HG03066 (cell line): ENCODE results near the gene PGLYRP1.

Experiments used
- ATAC-seq: cut with Tn5 transposase; IDR thresholded peaks from one replicate; pipeline ENCODE4 v1.9.1; 2021; ENCODE audit warnings: low read depth; ENCODE audit not compliant: unreplicated experiment

The PGLYRP1 gene, protein sequence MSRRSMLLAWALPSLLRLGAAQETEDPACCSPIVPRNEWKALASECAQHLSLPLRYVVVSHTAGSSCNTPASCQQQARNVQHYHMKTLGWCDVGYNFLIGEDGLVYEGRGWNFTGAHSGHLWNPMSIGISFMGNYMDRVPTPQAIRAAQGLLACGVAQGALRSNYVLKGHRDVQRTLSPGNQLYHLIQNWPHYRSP

DNA sequence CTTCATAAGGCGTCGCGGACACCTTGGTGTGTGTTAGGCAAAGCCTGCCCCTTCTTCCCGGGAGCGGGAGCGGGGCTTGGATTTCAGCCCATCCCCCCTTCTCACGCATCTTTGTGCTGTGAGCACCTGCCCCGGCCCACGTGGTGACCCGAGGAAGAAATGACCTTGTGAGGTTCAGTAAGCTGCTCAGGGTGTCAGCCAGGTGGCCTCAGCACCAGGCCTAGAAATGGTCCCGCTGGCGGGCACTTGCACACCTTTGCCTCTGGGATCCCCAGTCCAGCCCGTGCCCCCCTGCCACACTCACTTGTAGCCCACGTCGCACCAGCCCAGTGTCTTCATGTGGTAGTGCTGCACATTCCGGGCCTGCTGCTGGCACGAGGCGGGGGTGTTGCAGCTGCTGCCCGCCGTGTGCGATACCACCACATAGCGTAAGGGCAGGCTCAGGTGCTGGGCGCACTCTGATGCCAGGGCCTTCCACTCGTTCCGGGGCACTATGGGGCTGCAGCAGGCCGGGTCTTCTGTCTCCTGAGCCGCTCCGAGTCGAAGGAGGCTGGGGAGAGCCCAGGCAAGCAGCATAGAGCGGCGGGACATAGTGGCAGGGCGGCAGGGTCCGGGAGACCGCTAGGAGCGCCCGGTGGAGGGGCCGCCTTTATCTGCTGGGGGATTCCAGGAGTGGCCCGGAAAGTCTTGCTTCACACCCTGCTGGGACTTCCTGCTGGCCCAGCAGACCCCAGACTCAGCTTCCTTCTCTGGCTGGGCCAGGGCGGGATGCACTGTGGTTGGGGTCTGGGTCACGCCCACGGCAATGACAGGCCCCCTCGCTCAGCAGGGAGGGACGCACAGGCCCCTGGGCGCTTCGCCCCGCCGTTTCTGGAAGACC is at the start of gene PGLYRP1:
TSS of gene PGLYRP1 (minus strand) at position 623 of the 880 bp plus-strand sequence. CDS start at position 591, 32 bp downstream.
- no peak for ATAC-seq

DNA sequence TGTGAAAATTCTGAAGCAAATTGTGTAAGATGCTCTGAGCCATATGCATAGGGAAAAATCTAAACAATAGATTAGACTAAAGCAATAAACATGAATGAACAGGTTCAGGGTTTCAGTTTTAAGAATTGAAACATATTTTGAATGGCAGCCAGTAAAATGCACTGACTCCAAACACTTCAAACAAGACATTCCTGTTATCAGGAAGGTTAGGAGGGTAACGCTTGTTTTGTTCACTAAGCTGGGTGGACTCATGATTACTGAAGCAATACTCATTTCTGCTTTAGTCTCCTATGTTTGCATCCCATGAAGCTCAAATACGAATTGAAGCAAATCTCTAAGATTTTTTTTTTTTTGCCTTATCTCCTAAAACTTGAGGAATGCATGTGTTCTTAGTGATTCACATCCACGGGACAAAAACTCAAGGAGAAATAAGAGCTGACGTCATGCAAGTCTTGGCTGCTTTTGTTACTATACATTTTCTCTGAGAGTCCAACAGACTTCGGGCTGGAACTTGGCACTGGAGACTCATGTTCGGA is 47.0 kb upstream of the PGLYRP1 start:
- no peak for ATAC-seq

DNA sequence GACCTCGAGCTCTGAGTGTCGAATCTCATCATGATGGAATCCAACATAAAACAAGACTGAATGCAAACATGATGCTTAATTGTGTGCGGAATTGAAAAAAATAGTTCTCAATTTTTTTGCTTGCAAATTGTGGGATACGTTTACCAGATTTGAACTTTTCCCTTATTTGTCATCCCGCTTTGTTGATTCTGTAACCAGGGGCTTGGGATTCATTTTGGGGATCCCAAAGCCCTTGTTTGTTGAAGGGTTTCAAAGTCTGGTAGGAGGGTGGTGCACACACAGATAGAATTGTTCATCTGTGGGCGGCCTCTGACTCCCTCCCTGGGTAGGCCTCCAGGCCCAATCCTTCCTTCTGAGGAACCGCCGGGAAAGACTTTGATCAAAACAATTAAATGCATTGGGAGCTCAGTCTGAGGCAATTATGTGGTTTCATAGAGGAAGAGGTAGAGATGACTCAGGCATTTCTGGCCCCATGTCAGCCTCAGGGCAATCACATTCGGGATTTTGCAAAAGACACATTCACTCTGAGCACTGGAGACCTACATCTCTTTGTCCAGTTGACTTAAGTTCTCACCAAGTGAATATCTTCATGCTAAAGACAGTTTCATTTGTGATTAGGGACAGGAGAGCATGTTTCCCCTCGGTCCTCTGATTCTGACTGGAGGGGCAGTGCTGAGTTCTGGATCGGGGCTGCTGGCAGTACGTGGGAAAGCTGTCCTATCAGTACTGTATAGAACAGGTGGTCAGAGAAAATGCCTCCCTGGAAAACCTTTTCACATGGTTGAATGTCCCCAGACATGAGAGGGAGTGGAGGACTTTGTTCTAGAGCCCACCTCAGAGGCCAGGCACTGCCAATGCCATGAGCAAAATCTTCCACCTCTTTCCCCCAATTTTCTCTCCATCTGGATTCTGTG is 45.7 kb upstream of the PGLYRP1 start:
- no peak for ATAC-seq

DNA sequence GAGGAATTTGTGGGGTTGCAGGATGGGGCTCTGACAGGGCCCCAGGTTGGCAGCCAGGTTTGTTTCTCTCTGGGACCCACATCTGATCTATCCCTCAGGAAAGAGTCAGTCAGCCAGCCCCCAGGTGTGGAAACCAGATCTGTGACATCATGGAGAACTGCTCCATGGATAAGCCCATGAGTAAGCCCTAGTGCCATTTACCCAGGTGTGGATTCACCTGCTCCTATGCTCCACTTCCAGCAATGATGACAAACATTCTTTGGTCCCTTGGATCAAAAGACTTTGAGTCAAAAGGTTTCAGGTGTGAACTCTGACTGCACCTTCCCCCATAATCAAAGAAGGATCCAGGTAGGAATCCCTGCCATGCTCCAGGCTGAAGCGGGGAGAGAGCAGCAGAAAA is 44.8 kb upstream of the PGLYRP1 start:
- no peak for ATAC-seq

DNA sequence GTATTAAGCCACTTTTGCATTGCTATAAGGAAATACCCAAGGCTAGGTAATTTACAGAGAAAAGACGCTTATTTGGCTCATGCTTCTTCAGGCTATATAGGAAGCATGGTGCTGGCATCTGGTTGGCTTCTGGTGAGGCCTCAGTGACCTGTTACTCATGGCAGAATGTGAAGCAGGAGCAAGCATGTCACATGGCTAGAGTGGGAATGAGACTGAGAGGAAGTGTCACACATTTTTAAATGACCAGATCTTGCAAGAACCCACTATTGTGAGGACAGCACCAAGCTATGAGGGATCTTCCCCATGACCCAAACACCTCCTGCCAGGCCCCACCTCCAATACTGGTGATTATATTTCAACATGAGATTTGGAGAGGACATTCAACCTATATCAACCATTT is 43.6 kb upstream of the PGLYRP1 start:
- ATAC-seq: no peak

DNA sequence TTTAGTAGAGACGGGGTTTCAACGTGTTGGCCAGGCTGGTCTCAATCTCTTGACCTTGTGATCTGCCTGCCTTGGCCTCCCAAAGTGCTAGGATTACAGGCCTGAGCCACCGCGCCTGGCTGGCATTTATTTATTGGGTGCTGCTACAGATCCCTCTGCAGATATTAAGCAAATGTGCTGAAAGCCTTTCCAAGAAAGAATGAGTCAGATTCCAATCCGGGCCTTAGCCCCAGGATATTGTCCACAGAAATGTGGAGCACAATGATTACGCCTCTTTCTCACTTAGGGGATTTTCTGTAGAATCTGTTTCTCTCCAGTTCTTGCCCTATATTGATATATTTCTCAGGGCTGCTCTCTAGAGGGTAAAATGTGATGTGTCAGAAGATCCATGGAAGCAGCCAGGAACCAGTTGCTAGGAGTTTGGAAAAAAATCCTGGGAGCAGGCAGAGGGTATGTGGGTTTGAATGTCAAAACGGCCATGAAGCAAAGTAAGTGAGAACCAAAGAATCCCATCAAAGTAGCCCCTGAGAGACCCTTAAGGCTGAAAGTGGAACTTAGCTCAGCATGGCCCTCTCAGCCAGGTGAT is 42.7 kb upstream of the PGLYRP1 start:
- no peak for ATAC-seq

DNA sequence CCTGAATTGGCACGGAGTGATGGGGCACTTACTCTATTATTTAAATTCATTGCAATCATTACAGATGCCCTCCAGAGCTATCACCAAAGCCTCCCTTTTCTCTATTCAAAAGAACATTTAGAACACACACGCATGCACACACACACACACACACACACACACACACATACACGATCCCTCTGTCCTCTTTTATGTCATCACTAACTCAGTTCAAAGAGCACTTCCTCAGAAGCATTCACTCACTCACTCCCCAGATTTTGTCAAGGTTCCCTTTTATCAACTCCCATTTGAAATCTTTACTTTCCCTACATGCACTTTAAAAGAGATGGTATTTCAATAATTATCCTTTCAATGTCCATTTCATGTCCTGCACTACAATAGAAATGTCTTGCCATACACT is 40.3 kb upstream of the PGLYRP1 start:
- ATAC-seq: no peak

DNA sequence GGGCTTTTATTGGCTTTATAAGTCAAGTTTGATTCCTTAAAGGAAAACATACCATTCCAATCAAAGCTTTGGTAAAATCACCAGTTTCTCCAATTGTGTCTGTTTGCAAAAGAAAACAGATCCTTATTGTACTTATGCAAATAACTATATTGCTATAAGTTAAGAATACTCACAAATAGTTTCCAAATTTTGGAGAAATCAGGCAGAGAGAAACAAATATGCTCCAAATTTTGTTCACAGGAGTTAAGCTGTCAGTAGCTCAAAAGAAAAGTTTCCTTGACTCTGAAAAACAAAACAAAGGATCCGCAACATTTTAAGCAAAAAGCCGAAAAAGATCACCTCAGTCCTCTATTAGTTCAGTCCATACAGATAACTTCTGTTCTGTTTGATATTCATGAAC is 37.2 kb upstream of the PGLYRP1 start:
- no peak for ATAC-seq

DNA sequence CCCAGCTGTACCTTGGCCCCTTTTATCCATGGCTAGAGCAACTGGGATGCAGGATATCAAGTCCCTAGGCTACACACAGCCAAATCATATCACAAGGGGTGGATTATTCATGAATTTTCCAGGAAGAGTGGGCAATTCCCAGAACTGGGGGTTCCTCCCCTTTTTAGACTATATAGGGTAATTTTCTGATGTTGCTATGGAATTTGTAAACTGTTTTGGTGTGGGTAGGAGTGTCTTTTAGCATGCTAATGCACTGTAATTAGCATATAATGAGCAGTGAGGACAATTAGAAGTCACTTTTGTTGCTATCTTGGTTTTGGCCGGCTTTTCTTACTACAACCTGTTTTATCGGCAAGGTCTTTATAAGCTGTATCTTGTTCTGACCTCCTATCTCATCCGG is 35.9 kb upstream of the PGLYRP1 start:
- ATAC-seq: no peak

DNA sequence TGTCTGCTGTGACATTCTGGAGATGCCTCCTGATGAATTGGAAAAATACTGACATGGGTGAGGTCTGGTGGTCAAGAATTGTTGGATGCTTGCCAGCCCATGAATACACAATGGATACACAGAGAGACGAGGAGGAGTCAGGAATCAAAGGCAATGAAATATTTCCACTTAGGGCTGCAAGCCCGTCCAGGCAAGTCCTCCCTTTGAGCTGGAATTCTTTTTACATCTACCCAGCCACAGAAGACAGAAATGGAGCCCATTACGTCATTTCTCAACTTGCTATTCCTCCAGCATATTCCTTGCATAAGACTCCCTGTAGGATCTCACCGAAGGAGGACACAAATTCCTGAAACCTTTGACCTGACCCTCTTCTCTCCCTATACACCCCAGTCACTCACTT is 33.7 kb upstream of the PGLYRP1 start:
- no peak for ATAC-seq

DNA sequence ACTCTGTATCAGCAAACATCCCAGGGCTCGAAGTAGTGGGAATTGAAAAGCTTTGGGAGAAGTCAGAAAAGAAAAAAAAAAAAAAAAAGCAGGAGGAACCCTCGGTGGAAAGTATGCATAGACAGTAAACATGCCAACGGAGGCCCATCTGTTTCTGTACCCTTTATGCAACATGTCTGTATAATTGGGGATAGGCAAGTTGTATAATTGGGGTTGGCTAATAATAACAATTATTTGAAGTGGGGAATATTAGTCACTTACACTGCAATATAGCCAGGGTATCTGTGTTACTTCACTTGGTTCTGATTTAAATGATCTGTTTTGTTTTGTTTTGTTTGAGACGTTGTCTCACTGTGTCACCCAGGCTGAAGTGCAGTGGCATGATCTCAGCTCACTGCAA is 30.0 kb upstream of the PGLYRP1 start:
- ATAC-seq: no peak

DNA sequence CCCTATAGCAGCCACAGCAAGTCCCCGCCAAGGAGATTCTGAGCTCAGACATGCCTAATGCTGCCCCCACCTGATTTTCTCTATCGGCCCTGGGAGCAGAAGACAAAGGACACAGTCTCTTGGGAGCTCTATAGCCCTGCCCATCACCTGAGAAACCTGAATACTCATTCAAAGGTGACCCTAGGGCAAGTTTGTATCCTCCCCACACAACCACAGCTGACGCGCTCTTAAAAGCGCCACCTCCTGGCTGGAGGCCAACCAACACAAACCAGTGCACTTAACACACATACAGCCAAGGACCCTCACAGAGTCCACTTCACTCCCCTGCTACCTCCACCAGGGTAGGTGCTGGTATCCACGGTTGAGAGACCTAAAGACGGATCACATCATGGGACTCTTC is 26.7 kb upstream of the PGLYRP1 start:
- ATAC-seq: no peak

DNA sequence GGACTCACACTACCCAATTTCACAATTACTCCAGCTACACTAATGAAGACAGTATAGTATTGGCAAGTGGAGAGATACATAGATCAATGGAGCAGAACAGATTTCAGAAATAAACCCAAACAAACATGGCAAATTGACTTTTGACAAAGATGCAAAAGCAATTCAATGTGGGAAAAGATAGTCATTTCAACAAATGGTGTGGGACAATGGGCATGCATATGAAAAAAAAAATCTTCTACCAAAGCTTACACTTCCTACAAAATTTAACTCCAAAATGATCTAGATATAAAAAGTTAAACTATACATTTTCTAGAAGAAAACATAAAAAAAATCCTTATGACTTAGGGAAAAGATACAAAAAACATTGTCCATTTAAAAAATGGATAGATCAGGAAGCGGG is 20.7 kb upstream of the PGLYRP1 start:
- no peak for ATAC-seq

DNA sequence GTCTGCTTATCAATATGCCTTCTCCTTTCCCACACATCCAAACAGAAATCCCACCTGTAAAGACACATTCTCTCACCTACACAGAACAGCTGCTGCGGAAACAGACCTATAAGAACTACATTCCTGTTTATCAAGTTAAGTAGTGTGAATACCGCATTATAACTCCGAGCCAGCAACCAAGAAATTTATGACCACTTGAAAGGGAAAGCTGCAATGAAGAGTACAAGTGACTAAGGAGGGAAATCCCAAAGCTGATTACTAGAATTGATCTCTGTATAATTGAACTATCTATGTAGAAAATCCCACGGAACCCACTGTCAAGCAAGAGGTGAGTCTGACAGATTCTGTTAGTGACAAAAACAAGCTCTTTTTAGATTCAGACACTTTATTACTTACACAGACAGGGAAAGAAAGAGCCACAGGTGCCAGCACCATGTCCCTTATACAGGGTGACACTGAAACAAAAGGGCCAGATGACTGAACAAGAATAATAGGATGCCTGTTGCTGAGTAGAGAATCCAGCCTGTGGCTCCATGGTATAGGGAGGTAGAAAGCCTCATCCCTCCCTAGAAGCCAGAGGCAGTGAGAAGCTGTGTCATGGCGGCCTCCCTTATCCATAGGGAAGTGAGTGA is 19.5 kb upstream of the PGLYRP1 start:
- no peak for ATAC-seq

DNA sequence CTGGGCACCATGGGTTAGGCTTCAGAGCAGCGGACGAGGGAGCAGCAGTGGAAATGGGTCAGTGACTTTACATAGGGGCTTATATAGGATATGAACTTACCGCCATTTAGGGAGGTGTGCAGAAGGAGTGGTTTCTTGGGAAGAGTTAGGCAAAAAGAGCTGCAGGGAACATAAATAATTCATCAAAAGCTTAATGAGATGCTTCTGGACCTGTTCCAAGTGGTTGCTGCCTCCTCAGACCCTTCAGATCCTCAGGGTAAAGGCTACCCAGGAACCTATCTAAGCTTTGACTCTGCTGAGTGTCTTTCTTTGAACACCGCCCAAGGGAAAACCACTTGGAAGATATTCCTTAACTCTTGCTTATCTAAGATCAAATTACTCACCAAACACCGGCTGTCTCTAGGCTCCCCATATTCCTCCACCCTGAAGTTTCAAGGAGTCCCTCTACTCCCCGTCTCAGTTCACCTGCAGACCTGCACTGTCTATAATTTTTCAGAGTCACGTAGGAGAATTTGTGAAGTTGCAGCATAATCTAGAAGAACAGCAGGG is 18.2 kb upstream of the PGLYRP1 start, which contains the start of gene IGFL4:
TSS of gene IGFL4 (minus strand) at position 51 of the 549 bp plus-strand sequence. CDS start at position 11, 40 bp downstream.
- ATAC-seq: no peak

DNA sequence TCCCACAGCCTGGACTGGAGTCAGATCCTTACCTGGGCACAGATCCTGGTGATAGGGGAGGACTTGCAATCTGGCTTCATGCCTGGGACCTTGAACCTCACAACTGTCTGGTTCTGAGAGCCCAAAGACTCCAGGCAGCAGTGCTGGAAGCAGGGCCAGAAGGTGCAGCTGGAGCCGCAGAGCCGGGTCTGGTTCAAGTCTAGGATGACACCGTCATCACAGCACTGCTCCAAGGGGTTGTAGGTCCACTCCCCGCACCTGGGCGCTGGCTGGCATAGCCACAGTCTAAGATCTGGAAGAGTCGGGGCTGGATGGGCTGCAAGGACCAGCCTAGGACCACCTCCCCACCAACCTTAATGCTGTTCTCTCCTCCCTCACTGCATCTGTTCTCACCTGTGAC is 17.3 kb upstream of the PGLYRP1 start:
- ATAC-seq: no peak

DNA sequence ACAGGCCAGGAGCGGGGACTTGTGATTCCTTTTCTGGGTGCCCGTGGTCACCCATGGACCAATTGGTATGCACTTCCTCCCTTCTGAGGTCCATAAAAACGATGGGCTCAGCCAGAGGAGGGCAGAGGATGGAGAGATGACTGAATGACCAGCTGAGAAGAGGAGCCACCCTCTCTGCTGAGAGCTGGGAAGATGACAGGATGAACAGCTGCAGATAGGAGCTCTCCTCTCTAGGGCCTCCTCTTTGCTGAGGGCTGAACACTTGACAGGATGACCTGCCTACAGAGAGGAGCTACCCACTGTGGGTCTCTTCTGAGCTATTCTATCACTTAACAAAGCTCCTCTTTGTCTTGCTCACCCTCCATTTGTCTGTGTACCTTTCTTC is 13.9 kb upstream of the PGLYRP1 start:
- no peak for ATAC-seq

DNA sequence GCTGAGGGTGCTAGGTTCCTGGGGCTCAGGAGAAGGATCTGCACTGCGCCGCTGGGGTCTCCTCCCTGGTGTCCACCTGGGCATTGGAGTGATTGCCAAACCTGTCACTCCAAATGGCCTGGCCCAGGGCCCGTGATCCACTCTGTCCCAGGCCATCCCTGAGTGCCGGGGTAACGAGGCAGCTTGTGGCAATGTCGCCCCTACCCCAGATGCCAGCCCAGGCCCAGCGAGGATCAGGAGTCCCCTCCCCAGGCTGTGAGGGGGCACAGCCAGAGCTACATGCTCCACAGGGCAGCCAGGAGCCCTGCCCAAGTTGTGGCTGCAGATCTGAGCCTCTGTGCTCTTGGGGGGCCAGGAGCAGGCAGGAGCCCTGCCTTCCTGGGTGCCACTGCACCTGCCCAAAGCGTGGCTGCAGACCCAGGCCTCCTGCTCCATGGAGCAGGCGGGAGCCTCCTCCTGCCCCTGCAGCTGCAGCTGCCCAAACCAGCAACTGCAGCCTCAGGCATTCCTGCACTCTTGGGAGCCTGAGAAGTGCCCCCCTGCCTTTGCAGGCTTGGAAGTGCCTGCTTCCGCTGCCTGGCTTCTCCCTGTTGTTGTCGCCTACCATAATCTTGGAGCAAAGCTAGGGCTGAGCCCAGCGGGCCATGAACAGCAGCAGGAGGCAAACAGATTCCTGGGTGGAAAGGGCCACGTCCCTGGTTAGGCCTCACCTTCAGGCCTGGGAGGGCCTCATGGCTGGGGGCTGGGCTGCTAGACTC is 13.3 kb upstream of the PGLYRP1 start:
- no peak for ATAC-seq

DNA sequence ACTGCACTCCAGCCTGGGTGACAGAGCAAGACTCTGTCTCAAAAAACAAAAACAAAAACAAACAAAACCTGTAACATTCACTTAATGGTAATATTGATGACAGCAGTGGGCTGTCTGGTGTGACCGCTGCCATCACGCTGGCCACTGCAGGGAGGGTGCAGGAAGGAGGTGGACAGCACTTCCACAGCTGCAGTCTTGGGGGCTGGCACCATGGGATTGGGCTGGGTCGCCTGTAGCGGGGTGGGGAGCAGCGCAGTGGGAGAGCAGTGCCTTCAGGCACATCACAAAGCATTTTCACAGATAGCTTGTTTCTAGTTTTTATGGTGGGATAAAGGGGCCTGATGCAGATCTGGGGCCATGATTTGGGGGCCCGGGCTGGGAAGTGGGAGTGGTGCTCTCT is 12.7 kb upstream of the PGLYRP1 start:
- ATAC-seq: no peak
